CD8-positive, alpha-beta memory T cell (primary cell): ENCODE measurements around the gene MYOG. TPM values are rescaled to one million over a fixed set of nuclear protein-coding genes. Genes with fewer than 3 reads are reported as not detected.
A peak's percentile ranks its signal among the peaks of the same experiment; 100 is the strongest.

Experiments
- CTCF ChIA-PET: fragments of 350-600 bp; sonication (Branson Sonifier 250); formaldehyde crosslinking; loops from one replicate; lab custom pipeline; 2021; ENCODE audit warnings: antibody characterized with exemption; lab: Charles Lee
- POLR2A ChIA-PET: fragments of 350-600 bp; sonication (Branson Sonifier 250); formaldehyde crosslinking; loops from one replicate; lab custom pipeline; 2021; ENCODE audit warnings: antibody characterized with exemption; lab: Charles Lee
- DNase-seq, 5 donors: peaks; one replicate each; pipeline versions ENCODE4 v3.0.0 to v3.0.0-alpha.2; 2020 to 2022; ENCODE audit warnings: mixed read lengths in 1 of 5
- H3K27ac ChIP-seq: one replicate; pipeline ENCODE4 v1.7.0; 2013; ENCODE audit warnings: low read depth, mild to moderate bottlenecking, low read length, moderate library complexity
- H3K27me3 ChIP-seq: 2 replicates; pipeline ENCODE4 v1.7.0; 2013; ENCODE audit warnings: low read length, mild to moderate bottlenecking; ENCODE audit not compliant: insufficient read depth, poor library complexity, severe bottlenecking
- H3K36me3 ChIP-seq: 2 replicates; pipeline ENCODE4 v1.7.0; 2013; ENCODE audit warnings: mild to moderate bottlenecking, low read length, moderate library complexity; ENCODE audit not compliant: insufficient read depth
- H3K4me1 ChIP-seq: 2 replicates; pipeline ENCODE4 v1.7.0; 2013; ENCODE audit warnings: mild to moderate bottlenecking, low read length, moderate library complexity; ENCODE audit not compliant: insufficient read depth
- H3K4me3 ChIP-seq: 2 replicates; pipeline ENCODE4 v1.7.0; 2013; ENCODE audit warnings: mild to moderate bottlenecking, low read length
- H3K9me3 ChIP-seq: 2 replicates; pipeline ENCODE4 v1.7.0; 2013; ENCODE audit warnings: mild to moderate bottlenecking, low read length
- H3K27ac Mint-ChIP-seq, 8 donors: one replicate each; pipeline ENCODE4 v1.8.0; 2020 to 2021; ENCODE audit warnings: mixed read lengths in 8 of 8, mild to moderate bottlenecking in 6 of 8, inconsistent platforms in 3 of 8, moderate library complexity in 3 of 8
- H3K27me3 Mint-ChIP-seq, 2 donors: one replicate each; pipeline ENCODE4 v1.8.0; 2020 to 2021; ENCODE audit warnings: mixed read lengths in 2 of 2, mild to moderate bottlenecking in 1 of 2, moderate library complexity in 1 of 2
- H3K36me3 Mint-ChIP-seq, 3 donors: one replicate each; pipeline ENCODE4 v1.8.0; 2020 to 2021; ENCODE audit warnings: mixed read lengths in 3 of 3, inconsistent platforms in 1 of 3, mild to moderate bottlenecking in 1 of 3
- H3K4me1 Mint-ChIP-seq, 3 donors: one replicate each; pipeline ENCODE4 v1.8.0; 2020 to 2021; ENCODE audit warnings: mixed read lengths in 3 of 3, inconsistent platforms in 1 of 3, mild to moderate bottlenecking in 1 of 3
- H3K4me3 Mint-ChIP-seq, 7 donors: one replicate each; pipeline ENCODE4 v1.8.0; 2020 to 2021; ENCODE audit warnings: mixed read lengths in 7 of 7, mild to moderate bottlenecking in 6 of 7, moderate library complexity in 4 of 7, inconsistent platforms in 2 of 7
- H3K9me3 Mint-ChIP-seq, 5 donors: one replicate each; pipeline ENCODE4 v1.8.0; 2020 to 2022; ENCODE audit warnings: mixed read lengths in 5 of 5, mild to moderate bottlenecking in 3 of 5, moderate library complexity in 2 of 5, inconsistent platforms in 1 of 5
- polyA plus RNA-seq: library from polyadenylated mRNA; unstranded; fragments of 300-500 nt; fragmentation: Illumina TruSeq; gene quantifications from one replicate; pipeline ENCODE4 v1.2.3, GENCODE V29; 2021
- total RNA-seq, 2 experiments: library from RNA; stranded (reverse); gene quantifications; one replicate each; pipeline ENCODE4 v1.2.3, GENCODE V29; 2021

MYOG gene
- total and polyA plus RNA-seq, 3 experiments from 2014 or later = not detected

DNA sequence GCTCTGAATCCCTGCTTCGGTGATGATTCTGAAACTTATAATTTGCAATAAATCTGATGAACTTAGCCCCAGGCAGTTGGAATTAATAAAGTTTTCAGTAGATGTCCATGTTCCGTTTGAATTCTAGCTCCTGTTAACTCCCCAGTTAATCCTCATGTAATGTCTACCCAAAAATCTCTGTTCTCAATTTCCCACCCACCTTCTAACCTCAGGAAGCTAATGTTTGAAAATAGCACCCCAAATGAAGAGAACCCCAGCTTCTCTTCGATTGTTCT lies 3.6 kb downstream of the MYOG start:
- ChIA-PET POLR2A (no interaction called here), CTCF (interaction anchor here (1.1 kb wide), 1 partner anchor 43 kb away, joined by 3 read pairs; no protein-coding TSS in a partner anchor)
- Histone ChIP-seq H3K4me1 (no peaks in the 10 kb centered on the region), H3K9me3 (no peaks in the 10 kb centered on the region), H3K27me3 (no peaks in the 10 kb centered on the region), H3K27ac (no peak overlapping the region), H3K4me3 (no peak overlapping the region), H3K36me3 (no peaks in the 10 kb centered on the region)
- no peaks in the 10 kb centered on the region for H3K9me3 Mint-ChIP-seq
- H3K27ac Mint-ChIP-seq = no peak overlapping the region
- peaks cover 19 to 45% of the 10 kb centered on the region in 2 donors for H3K27me3 Mint-ChIP-seq
- H3K36me3 Mint-ChIP-seq = no peaks in the 10 kb centered on the region
- no peak for DNase-seq
- no peak overlapping the region for H3K4me3 Mint-ChIP-seq
- H3K4me1 Mint-ChIP-seq = no peaks in the 10 kb centered on the region

DNA sequence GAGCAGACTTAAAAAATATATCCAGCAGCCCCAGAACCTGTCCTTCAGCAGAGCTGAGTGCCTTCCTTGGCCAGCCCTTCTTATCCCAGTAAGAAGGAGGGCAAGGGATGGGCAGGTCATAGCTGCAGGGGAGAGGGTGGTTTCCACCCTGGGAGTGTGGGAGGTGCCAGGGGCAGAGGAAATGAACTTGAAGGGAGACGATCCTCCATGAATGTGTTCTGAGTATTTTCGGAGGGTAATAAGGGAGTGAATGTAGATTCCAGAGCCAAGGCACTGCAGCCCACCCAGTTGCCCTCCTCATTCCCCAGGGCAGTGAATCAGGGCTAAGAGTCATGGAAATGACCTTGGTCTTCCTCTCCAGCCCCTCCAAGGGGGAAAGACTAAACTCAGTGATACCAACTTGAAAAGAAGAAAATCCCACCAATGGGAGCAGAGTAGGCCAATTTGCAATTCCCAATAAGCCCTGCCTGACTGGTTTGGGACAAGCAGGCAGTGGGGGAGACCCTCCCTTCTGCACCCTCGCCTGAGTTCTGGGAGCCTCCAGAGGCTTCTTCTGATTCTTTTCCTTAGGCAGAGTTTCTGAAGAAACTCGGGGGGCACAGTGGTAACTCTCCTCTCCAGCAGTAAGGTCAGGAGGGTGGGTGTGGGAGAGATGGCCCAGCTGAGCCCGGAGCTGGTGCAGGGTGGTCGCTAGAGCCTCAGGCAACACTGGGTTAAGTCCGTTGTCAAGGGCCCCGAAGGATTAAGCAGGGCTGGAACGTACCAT lies 4.2 kb downstream of the MYOG start:
- H3K4me1 Mint-ChIP-seq = no peaks in the 10 kb centered on the region
- no peaks in the 10 kb centered on the region for H3K27me3 ChIP-seq

DNA sequence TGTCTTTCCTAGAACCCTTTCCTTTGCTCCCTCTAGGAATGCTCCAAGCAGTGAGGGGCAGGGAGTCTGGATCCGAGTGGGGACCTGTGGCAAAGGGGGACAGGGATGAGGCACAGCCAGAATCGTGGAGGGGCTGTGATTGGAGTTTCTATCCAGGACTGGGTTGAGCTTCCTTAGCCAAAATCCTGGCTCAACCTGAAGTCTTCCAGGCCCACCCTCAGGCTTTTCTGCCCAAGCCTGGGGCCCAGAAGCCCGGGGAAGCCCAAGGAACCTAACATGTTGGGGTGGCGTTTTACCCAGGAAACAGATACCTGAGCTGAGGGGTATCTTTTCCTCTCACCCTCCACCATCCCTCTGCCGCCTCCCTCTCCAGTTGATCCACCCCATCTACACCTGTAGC lies 5.4 kb downstream of the MYOG start:
- CTCF ChIA-PET = no interaction called here
- Mint-ChIP-seq H3K36me3 (no peaks in the 10 kb centered on the region), H3K4me1 (peaks cover 3 to 6% (median 5%) of the 10 kb centered on the region in 3 donors), H3K27me3 (peaks cover 25 to 55% of the 10 kb centered on the region in 2 donors), H3K9me3 (no peaks in the 10 kb centered on the region), H3K27ac (no peak overlapping the region), H3K4me3 (no peak overlapping the region)
- H3K27me3 ChIP-seq = peaks cover 3% of the 10 kb centered on the region
- DNase-seq = no peak
- POLR2A ChIA-PET = no interaction called here
- no peaks in the 10 kb centered on the region for H3K36me3 ChIP-seq
- H3K27ac ChIP-seq = no peak overlapping the region
- H3K4me3 ChIP-seq = no peak overlapping the region
- H3K9me3 ChIP-seq = no peaks in the 10 kb centered on the region
- H3K4me1 ChIP-seq = peaks cover 3% of the 10 kb centered on the region

More for the DNA sequence above, 4.2 kb downstream of the MYOG start:
- Histone ChIP-seq H3K9me3 (no peaks in the 10 kb centered on the region), H3K27ac (no peak overlapping the region), H3K4me3 (no peak overlapping the region), H3K4me1 (no peaks in the 10 kb centered on the region), H3K36me3 (no peaks in the 10 kb centered on the region)
- Mint-ChIP-seq H3K36me3 (no peaks in the 10 kb centered on the region), H3K9me3 (no peaks in the 10 kb centered on the region), H3K27ac (no peak overlapping the region), H3K4me3 (no peak overlapping the region), H3K27me3 (peaks cover 22 to 48% of the 10 kb centered on the region in 2 donors)
- DNase-seq = no peak
- ChIA-PET CTCF (interaction anchor here (1.1 kb wide), 1 partner anchor 43 kb away, joined by 3 read pairs; no protein-coding TSS in a partner anchor), POLR2A (no interaction called here)

DNA sequence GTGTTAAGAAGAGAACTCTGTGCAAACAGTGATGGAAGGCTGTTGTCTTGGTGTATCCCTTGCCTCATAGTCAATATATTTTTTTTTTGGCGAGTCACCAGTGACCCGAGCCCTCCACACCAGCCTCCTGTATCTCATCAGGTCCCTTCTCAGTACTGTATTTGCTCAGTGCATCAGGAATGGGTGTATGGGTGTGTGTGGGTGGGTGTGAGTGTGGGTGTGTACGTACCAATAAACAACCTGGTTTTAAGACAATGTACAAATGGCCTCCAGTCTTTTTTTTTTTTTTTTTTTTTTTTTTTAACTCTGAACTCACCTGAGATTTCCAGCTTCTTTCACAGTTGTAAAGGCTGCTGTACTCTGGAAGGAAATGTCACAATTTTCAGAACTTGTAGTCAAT lies 7.3 kb downstream of the MYOG start:
- Histone ChIP-seq H3K27me3 (peaks cover 7% of the 10 kb centered on the region), H3K9me3 (no peaks in the 10 kb centered on the region), H3K4me3 (no peak overlapping the region), H3K27ac (no peak overlapping the region), H3K4me1 (peaks cover 3% of the 10 kb centered on the region), H3K36me3 (no peaks in the 10 kb centered on the region)
- ChIA-PET CTCF (no interaction called here), POLR2A (no interaction called here)
- Mint-ChIP-seq H3K4me1 (peaks cover 3 to 6% (median 5%) of the 10 kb centered on the region in 3 donors), H3K27ac (no peak overlapping the region), H3K27me3 (peaks cover 37 to 71% of the 10 kb centered on the region in 2 donors), H3K36me3 (no peaks in the 10 kb centered on the region), H3K9me3 (no peaks in the 10 kb centered on the region), H3K4me3 (no peak overlapping the region)
- DNase-seq = no peak

DNA sequence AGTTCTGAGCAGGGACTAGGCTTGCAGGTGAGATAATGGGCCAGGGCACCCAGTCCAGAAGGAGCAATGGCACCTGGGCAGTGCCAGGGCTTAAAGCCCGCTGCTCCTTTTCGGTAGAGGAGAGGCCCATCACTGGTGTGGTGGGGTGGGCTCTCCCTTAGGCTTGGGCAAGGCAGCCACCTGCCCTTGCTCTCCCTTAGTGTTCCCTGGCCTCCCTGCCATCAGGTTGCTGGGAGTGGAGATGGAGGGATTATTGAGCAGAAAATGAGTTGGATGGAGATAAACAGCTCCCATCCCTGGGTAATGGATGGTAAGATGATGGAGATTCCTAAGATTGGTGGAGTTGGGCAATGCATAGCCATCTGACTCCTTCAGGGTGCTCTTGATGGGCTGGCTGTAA lies 7.9 kb downstream of the MYOG start:
- POLR2A ChIA-PET = no interaction called here

DNA sequence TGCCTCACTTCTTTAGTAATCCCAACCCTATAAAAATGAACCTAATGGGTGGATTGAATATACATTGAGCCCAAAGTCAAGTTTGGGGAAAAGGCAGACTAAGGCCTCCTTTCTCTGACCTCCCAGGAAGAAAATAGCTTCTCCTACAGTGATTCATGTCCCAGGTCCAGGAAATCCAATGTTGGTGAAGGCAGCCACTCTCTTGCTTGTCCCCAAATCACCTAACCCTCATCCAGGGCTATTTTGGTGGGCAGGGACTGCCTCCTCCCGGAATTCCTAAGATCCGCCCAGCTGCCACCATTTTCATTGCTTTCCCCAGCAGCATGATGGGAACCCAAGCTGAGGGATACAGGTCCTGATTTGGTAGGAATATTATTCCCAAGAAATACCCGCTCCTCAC lies 8.4 kb downstream of the MYOG start:
- H3K36me3 ChIP-seq = no peaks in the 10 kb centered on the region
- no peaks in the 10 kb centered on the region for H3K9me3 ChIP-seq
- ChIA-PET POLR2A (no interaction called here), CTCF (no interaction called here)
- Mint-ChIP-seq H3K27me3 (peaks cover 42 to 80% of the 10 kb centered on the region in 2 donors), H3K4me1 (peaks cover 3 to 6% (median 5%) of the 10 kb centered on the region in 3 donors), H3K4me3 (no peak overlapping the region), H3K36me3 (no peaks in the 10 kb centered on the region), H3K27ac (no peak overlapping the region), H3K9me3 (no peaks in the 10 kb centered on the region)
- peaks cover 3% of the 10 kb centered on the region for H3K4me1 ChIP-seq
- DNase-seq = no peak
- peaks cover 7% of the 10 kb centered on the region for H3K27me3 ChIP-seq
- no peak overlapping the region for H3K27ac ChIP-seq
- H3K4me3 ChIP-seq = no peak overlapping the region

More for the DNA sequence above, 7.9 kb downstream of the MYOG start:
- H3K4me3 Mint-ChIP-seq = no peak overlapping the region
- no peak for DNase-seq
- H3K36me3 Mint-ChIP-seq = no peaks in the 10 kb centered on the region
- Histone ChIP-seq H3K9me3 (no peaks in the 10 kb centered on the region), H3K4me1 (peaks cover 3% of the 10 kb centered on the region), H3K36me3 (no peaks in the 10 kb centered on the region), H3K4me3 (no peak overlapping the region), H3K27ac (no peak overlapping the region), H3K27me3 (peaks cover 7% of the 10 kb centered on the region)
- no peaks in the 10 kb centered on the region for H3K9me3 Mint-ChIP-seq
- peaks cover 42 to 77% of the 10 kb centered on the region in 2 donors for H3K27me3 Mint-ChIP-seq
- H3K4me1 Mint-ChIP-seq = peaks cover 3 to 6% (median 5%) of the 10 kb centered on the region in 3 donors
- H3K27ac Mint-ChIP-seq = no peak overlapping the region
- CTCF ChIA-PET = no interaction called here

DNA sequence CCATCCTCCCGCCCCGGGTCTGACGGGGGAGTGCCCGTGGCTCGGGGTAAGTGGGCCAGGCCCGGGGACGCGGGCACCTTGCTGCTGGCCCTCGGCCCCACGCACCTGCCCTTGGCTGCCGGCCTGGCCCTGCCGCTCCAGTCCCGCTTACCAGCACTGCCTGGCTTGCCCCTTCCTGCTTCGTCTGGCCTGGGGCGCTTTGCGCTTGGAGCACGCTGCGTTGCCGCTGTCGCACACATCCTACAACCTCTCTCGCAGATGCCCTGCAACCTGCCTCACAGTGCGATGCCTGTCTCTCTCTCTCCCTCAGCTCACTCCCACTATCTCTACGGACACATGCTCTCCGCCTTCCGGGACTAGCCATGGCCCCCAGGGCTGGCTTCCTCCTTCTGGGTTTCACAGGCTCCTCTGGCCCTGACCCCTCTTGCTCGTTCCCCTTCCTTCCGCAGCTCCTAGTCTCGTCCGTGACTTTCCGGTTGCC lies 9.7 kb downstream of the MYOG start:
- no peak for DNase-seq
- no peak overlapping the region for H3K4me3 ChIP-seq
- no peaks in the 10 kb centered on the region for H3K36me3 ChIP-seq
- H3K27ac Mint-ChIP-seq = peak overlapping the region in 1 of 8 donors; percentile 36
- H3K4me1 ChIP-seq = peaks cover 3% of the 10 kb centered on the region
- ChIA-PET POLR2A (no interaction called here), CTCF (no interaction called here)
- H3K27me3 ChIP-seq = peaks cover 7% of the 10 kb centered on the region
- H3K9me3 Mint-ChIP-seq = no peaks in the 10 kb centered on the region
- peaks cover 40 to 71% of the 10 kb centered on the region in 2 donors for H3K27me3 Mint-ChIP-seq
- peak overlapping the region in 4 of 7 donors; percentile 31 to 70 (median 56) for H3K4me3 Mint-ChIP-seq
- peaks cover 0 to 1% (median 0%) of the 10 kb centered on the region in 3 donors for H3K36me3 Mint-ChIP-seq
- H3K4me1 Mint-ChIP-seq = peaks cover 3 to 6% (median 5%) of the 10 kb centered on the region in 3 donors
- no peaks in the 10 kb centered on the region for H3K9me3 ChIP-seq
- H3K27ac ChIP-seq = no peak overlapping the region

DNA sequence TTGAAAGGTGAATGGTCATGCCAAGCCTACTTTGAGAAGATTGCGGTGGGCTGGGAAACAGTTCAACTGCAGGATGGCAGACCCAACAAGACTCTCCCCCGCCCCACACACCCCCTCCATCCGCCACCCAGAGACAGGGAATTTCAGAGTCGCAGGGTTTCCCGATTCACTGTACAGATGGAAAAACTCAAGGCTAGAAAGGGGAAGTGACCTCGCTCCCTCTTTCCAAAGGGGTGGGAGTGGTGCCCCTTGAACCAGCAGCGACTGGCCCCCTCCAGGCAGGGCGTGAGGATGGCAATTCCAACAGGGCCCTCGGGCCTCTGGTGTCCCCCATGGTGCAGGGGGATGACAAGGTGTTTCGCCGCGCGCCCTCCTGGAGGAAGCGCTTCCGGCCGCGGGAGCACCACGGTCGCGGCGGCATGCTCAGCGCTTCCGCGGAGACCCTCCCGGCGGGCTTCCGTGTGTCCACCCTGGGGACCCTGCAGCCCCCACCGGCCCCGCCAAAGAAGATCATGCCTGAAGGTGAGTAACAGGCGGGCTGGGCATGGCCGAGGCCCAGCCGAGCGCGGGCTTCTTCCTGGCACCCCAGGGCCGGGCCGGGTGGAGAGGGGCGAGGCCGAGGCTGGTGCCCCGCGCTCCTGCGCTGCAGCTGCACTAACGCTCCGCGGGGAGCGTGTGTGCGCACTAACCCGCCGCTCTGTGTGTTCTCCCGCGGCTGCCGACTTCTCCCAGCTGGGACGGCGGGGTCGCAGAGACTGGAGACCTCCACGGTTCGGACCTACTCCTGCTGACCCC lies 10.4 kb downstream of the MYOG start:
- peaks cover 36 to 67% of the 10 kb centered on the region in 2 donors for H3K27me3 Mint-ChIP-seq

More for the DNA sequence above, 10.4 kb downstream of the MYOG start:
- no peaks in the 10 kb centered on the region for H3K36me3 ChIP-seq
- peak in 1 of 5 donors; percentile 3 for DNase-seq
- Mint-ChIP-seq H3K9me3 (no peaks in the 10 kb centered on the region), H3K27ac (no peak overlapping the region), H3K4me1 (peaks cover 3 to 6% (median 5%) of the 10 kb centered on the region in 3 donors), H3K4me3 (peak overlapping the region in 2 of 7 donors; percentile 4 to 46), H3K36me3 (peaks cover 0 to 1% (median 0%) of the 10 kb centered on the region in 3 donors)
- no peaks in the 10 kb centered on the region for H3K9me3 ChIP-seq
- POLR2A ChIA-PET = no interaction called here
- peaks cover 3% of the 10 kb centered on the region for H3K4me1 ChIP-seq
- H3K27me3 ChIP-seq = peaks cover 7% of the 10 kb centered on the region
- H3K27ac ChIP-seq = no peak overlapping the region
- CTCF ChIA-PET = no interaction called here
- no peak overlapping the region for H3K4me3 ChIP-seq
